HG02973 (cell line): ENCODE results near the gene SH3D21.

Source experiments
- ATAC-seq: cut with Tn5 transposase; IDR thresholded peaks from one replicate; pipeline ENCODE4 v1.9.1; 2021; ENCODE audit warnings: moderate library complexity; ENCODE audit not compliant: unreplicated experiment

Gene SH3D21

GRCh38 chr1:36328713-36329112 is 22.5 kb downstream of the SH3D21 start:
- no peak for ATAC-seq

DNA sequence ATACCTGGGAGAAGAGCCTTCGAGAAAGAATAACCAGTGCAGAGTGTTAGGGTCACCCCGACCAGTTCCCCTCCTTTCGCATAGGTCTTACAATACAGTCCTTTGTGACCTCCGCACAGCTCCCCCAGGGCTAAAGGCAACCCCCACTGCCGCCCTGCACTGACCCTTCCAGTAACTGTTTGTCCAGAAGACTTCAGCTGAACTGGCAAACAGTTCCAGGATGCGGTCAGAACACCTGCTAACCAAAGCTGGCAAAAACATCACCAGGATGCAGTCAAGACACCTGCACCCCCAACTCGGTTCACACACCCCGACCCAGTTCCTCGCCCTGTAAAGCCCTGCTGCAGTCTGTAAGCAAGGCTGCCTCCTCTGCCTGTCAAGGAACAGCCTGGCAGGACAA is 23.6 kb downstream of the SH3D21 start:
- ATAC-seq = no peak

DNA sequence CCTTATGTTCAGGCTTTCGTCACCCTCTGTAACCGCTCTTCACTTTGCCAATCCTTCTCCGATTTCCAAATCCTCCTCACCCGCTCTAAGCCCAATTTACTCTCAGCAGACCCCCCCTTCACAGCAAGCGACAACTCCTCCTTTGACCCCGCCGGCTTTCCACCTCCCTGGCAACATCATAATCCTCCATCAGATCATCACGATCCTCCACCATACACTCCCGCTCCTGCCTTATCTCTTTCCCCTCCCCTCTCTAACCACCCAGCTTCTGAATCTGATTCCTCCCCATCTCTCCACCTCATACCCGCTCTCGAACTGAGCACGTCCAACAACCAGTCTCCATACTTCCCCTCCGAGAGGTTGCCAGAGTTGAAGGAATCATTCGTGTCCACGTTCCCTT is 24.8 kb downstream of the SH3D21 start:
- no peak for ATAC-seq

DNA sequence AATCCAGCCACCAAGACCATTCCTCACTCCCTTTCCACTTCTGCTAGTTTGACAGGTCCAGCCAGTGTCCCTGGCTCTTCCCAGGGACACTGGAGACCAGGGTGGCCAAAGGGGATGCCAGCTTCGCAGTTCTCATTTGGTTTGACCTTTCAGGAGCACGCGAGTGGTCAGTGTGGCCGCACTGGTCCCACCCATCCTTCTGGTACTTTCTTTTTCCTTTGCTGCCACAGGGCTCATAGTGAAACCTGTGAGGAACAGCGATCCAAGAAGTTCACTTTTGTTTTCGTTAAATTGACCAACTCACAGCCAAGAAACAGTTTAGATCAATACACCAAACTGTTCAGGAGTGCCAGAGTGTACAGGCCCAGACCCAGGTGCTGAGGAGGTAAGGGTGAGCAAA is 31.7 kb downstream of the SH3D21 start:
- ATAC-seq = no peak

DNA sequence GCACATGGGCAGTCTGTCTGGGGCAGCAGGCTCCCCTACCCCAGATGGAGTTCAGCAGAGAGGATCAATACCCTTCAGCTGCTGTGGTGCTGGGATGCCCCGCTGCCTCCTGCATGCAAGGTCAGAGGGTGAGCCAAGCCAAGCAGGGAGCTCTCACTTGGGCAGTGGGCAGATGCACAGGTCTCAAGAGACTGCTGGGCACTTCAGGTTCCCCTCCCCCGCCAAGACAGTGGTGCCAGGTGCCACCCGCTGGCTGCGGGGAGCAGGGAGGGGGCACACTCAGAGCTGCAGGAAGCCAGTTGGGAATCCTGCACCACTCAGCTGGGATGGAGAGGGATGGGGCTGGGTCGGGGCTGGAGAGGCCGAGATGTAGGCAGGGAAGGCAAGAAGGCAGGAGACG is 33.0 kb downstream of the SH3D21 start:
- ATAC-seq = no peak

- ATAC-seq = no peak
These were observed 33.4 kb downstream of the SH3D21 start for GRCh38 chr1:36339615-36340014.

DNA sequence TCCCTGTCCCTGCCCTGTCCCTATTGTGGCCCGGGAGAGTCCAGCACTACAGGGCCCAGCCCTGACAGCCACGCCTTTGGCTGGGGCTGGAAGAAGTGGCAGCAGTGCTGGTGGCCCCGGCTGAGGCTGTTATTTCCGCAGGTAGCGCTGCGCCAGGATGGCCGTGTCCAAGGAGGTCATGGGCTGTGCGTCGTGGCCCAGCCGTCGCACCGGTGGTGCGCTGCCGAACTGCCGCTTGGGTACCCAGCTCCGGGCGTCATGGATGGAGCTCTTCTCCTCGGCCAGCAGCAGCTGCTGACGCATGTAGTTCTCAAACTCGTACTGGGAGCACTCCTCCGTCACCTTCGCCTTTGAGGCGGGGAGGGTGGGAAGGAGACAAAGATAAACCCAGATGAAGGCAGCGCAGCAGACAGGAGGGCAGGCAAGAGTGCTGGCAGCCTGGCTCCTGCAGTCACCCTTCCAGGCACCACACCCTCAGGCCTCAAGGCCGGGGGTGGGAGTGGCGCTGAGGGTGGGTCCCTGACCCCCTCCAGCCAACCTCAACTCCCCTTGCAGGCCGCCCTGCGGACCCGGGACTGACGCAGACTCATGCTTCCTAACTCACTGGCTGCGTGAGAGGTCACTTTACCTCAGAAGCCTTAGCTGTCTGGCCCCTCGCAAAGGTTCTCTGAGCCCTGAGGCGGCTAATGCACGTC is 35.6 kb downstream of the SH3D21 start:
- no peak for ATAC-seq

DNA sequence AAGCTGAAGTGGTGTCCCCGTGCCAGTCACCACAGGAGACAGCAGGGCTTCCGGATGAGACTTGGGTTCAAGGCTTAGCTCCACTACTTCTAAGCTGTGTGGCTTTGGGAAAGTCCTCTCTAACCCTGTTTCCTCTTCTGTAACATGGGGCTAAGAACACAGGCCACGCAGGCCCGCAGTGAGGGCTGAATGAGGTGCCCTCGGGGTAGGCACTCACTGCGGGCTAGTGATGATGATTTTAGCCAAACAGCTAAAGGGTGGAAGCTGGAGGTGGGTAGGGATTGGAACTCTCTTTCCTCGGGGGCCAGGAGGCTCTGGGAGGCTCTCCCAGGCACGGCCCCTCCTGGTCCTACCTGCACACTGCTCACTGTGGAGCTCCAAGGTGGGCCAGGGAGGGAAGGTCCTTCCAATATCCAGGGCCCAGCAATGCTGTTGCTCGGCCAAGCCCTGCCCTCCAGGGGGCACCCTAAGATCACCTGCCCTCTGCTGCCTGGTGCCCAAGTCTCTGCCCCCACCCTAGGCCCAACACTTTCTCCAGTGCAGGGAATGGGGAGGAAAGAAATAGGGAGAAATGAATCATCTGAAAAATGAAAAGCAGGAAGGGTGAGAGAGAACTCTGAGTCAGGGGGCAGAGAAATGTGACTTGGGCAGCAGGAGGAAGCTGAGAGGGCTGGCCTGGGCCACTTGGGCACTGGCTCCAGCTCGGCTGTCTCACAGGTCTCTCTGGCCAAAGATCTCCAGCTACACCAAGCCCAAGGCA is 36.4 kb downstream of the SH3D21 start:
- no peak for ATAC-seq

- no peak for ATAC-seq
These were observed 37.7 kb downstream of the SH3D21 start for GRCh38 chr1:36343651-36344394.

- no peak for ATAC-seq
These were observed 38.2 kb downstream of the SH3D21 start for GRCh38 chr1:36344395-36344680.

GRCh38 chr1:36345353-36345752 is 39.2 kb downstream of the SH3D21 start:
- no peak for ATAC-seq

DNA sequence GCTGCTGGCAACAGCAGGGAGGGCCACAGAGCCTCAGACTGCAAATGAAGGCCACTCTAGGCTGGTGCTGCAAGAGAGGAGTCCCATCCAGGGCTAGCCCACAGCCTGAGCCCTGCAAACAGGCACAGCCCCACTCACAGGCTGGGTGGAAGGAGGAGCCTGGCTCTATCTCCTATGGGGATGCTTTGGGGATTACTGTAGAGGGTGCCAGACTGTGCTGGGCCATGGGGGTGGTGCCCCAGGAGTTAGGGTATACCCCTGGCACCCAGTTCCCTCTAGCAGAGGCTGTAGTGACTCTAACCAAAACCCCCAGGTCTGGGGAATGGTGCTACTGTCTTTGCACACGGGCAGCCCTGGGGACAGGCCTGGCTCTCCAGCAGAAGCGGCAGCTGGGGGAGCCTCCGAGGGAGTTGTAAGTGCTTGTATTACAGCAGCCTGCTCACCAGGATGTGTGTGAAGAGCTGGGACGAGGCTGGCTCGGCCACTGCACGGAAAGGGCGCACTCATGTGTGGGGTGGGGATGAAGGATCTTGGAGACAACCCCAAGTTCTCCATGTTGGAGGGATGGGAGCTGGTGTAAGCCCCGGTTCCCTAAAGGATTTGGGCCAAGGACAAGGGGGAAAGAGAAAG is 40.7 kb downstream of the SH3D21 start:
- no peak for ATAC-seq

GRCh38 chr1:36349241-36349671 is 43.1 kb downstream of the SH3D21 start:
- peak; percentile 86 for ATAC-seq

GRCh38 chr1:36349839-36350238 is 43.7 kb downstream of the SH3D21 start:
- no peak for ATAC-seq

GRCh38 chr1:36350659-36351226 is 44.6 kb downstream of the SH3D21 start:
- no peak for ATAC-seq

DNA sequence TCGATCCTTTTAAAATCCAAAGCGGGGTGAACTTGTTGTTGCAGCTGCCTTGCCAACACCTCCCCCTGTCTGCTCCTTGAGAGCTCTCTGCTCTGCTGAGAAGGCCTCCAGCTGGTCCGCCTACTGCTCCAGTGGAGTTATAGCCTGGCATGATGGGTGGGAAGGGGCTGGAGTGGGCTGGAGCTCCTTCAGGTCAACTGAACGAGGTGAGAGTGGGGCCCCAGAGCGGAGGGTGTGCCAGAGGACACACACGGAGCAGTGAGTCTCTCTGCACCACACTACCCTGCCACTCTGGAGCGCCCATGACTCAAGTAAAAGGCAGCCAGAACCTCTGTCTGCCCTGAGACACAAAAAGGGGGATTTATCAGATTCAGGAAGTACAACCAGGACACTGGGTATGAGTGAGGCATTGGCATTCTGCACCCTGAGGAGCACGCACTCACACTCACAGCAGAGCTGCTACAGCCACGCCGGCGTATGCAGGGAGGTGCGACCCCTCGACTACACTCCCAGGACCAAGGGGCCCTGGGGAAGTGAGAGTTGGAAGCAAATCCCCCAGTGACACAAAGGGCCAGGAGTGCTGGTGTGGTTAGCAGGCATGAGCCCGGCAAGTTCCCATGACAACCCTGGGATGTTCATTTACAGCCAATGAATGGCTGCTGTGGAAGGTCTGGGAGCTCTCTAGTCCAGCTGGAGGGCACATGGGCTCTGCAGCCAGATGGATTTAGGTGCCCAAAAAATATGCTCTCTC is 45.2 kb downstream of the SH3D21 start:
- ATAC-seq = no peak

GRCh38 chr1:36352125-36352909 is 46.1 kb downstream of the SH3D21 start:
- no peak for ATAC-seq

DNA sequence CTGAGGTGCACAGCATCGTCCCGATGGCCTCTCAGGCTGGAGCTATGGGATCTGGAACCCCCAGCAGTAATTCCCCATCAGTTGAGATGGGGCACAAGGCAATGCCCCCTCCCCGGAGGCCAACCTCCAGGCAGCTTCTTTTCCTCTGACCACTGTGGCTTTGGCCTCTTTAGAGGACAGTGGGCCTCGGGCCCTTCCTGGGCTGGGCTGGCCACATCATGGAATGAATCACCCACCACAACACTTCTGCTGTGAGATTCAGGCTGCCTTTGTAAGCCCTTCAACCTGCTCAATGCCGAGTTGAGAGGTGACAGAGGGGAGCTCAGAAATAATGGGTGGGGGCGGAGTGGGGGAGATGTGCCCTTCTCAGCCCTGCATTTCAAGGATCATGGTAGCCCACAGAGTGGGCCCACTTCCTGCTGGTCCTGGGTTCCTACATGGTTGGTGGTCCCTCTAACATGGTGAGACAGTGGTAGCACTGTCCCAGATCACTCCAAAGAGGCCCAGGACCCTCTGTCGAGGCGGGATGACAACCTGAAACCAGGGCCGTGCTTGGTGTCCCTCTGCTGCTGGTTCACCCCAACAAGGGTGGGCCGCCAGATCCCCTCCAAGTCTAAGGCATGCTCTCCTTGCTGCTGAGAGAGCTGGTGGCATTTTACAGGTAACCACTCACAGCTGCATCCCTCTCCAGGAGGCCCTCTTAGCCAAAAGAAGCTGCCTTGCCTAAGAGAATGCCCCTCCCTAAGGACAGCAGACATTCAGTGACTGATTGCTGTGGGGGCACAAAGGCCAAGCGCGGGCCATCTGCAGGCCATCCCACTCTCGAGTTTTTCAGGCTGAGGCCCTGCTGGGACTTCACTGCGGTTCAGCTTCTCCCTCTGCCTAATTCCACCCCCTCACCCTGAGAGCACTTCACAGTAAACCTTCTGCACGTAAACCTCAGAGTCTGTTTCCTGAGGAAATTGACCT is 47.0 kb downstream of the SH3D21 start:
- no peak for ATAC-seq

DNA sequence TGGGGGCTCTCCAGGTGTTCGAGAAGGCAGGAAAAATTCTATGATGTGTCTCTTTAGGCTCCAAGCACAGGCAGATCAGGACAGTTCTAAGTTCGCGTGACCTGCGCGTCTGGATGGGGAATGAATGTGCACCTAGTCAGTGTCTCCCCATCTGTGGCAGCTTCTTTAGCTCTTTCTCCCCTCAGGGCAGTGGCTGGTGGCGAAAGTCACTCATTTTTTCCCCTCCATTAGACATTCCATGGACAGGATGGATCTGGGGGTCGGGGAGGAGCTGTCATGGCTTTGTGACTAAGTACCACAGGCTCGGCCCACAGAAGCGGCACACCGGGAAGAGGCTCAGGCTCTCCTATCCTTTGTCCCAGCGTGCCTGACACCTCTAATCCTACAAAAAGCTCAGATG is 48.3 kb downstream of the SH3D21 start:
- ATAC-seq = no peak
